HFFc6 (cell line): ENCODE data around the gene TRMT61B. TPM values are rescaled to one million over a fixed set of nuclear protein-coding genes. Genes with fewer than 3 reads are reported as not detected.

ENCODE experiments used
- DNase-seq: peaks from one replicate; pipeline ENCODE4 v3.0.0-alpha.2; 2018
- H3K27ac Mint-ChIP-seq: 2 replicates; pipeline ENCODE4 v1.8.0; 2020; ENCODE audit warnings: mild to moderate bottlenecking, mixed read lengths
- H3K27me3 Mint-ChIP-seq: 2 replicates; pipeline ENCODE4 v1.8.0; 2021; ENCODE audit warnings: mild to moderate bottlenecking, moderate library complexity, mixed read lengths; ENCODE audit not compliant: insufficient read depth
- H3K36me3 Mint-ChIP-seq: 2 replicates; pipeline ENCODE4 v1.8.0; 2021; ENCODE audit warnings: low read depth, mixed read lengths
- H3K4me1 Mint-ChIP-seq: 2 replicates; pipeline ENCODE4 v1.8.0; 2020; ENCODE audit warnings: low read depth, mixed read lengths
- H3K4me3 Mint-ChIP-seq: 2 replicates; pipeline ENCODE4 v1.8.0; 2020; ENCODE audit warnings: mild to moderate bottlenecking, moderate library complexity, mixed read lengths
- H3K9me3 Mint-ChIP-seq: 2 replicates; pipeline ENCODE4 v1.8.0; 2020; ENCODE audit warnings: mild to moderate bottlenecking, mixed read lengths
- CTCF ChIP-seq: fragments of 200-600 bp; sonication (generic); IDR thresholded peaks from 2 replicates; pipeline ENCODE4 v1.5.0; 2021; ENCODE audit warnings: antibody characterized with exemption, mild to moderate bottlenecking
- long read RNA-seq: library from polyadenylated mRNA; unstranded; transcript quantifications from one replicate; pipeline ENCODE4 v2.0.0, GENCODE V29; 2019
- total RNA-seq, 6 experiments: library from RNA; stranded (reverse); fragmentation: NEBNext Ultra II Directional; extraction: Animal tissue kit (Norgen Biotek cat#: 25700); gene quantifications; 2 replicates in 1 of 6; 3 replicates in 5 of 6; pipeline ENCODE4 v1.2.3, GENCODE V29; 2021

TRMT61B gene
- 10 to 100 TPM; 11.3 to 13.9 (median 12.3) TPM for total RNA-seq
- long read RNA-seq, transcript TRMT61B-201 (7 exons, 1,836 nt): major isoform, 13 of 24 reads
- long read RNA-seq, partial matches to known transcripts: 2 of 24 reads
- long read RNA-seq, other reads (novel, unspliced or antisense): 9 of 24 reads

GRCh38 chr2:28870146-28870891, at the start of gene TRMT61B:
Gene TRMT61B (minus strand): TSS chr2:28870309. CDS start chr2:28870277, 32 bp downstream.
- DNase-seq: peak; percentile 92
- peaks cover 7% of the 10 kb centered on the region; the same call in 1 of the 2 replicates for H3K27me3 Mint-ChIP-seq
- peak within 1 kb of the TSS; percentile 96 for H3K4me3 Mint-ChIP-seq
- peaks cover 31% of the 10 kb centered on the region for H3K4me1 Mint-ChIP-seq
- peaks cover 7% of the 10 kb centered on the region; the same call in 1 of the 2 replicates for H3K36me3 Mint-ChIP-seq
- no peaks in the 10 kb centered on the region for H3K9me3 Mint-ChIP-seq
- peak within 1 kb of the TSS; percentile 98 for H3K27ac Mint-ChIP-seq
- TF ChIP-seq CTCF: no peak

- no peak for DNase-seq
- Mint-ChIP-seq H3K36me3 (peaks cover 30% of the 10 kb centered on the region), H3K27ac (no peak overlapping the region), H3K27me3 (no peaks in the 10 kb centered on the region; the same call in 1 of the 2 replicates), H3K4me1 (no peaks in the 10 kb centered on the region), H3K4me3 (no peak overlapping the region), H3K9me3 (no peaks in the 10 kb centered on the region)
- no peak for TF ChIP-seq CTCF
These were observed 45.8 kb upstream of the TRMT61B start for GRCh38 chr2:28915939-28916338.

DNA sequence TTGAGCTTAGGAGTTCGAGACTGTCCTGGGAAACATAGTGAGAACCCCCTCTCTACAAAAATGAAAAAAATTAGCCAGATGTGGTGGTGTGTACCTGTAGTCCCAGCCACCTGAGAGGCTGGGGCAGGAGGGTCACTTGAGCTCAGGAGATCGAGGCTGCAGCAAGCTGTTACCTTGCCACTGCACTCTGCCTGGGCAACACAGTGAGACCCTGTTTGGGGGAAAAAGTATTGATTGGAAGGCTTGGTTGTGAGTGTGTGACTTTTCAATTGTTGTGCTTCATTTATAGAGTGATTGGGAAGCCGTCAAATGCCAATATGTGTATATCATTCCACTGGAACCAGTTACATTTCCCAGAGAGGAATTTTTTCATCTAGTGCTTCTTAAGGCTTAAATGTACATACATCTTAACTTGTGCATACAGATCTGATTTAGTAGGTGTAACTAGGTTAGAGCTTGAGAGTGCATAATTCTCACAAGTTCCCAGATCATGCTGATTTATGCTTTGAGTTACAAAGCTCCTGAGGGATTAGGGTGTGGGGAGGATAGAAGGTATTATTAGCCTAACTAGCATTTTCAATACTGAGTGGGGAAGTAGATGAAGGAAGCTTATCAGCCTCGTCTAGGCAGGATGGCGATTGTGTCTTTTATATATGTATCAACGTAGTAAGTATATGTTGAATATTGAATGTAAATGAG, 39.7 kb upstream of the TRMT61B start:
- no peak for DNase-seq
- Mint-ChIP-seq H3K9me3 (no peaks in the 10 kb centered on the region), H3K4me1 (peaks cover 21% of the 10 kb centered on the region), H3K27ac (no peak overlapping the region), H3K27me3 (peaks cover 5% of the 10 kb centered on the region), H3K36me3 (peaks cover 55% of the 10 kb centered on the region), H3K4me3 (no peak overlapping the region)
- no peak for TF ChIP-seq CTCF

- Mint-ChIP-seq H3K27ac (peak overlapping the region; percentile 30; the same call in 1 of the 2 replicates), H3K4me3 (no peak overlapping the region), H3K9me3 (no peaks in the 10 kb centered on the region), H3K27me3 (peaks cover 7% of the 10 kb centered on the region), H3K36me3 (peaks cover 52% of the 10 kb centered on the region), H3K4me1 (peaks cover 36% of the 10 kb centered on the region)
- no peak for DNase-seq
- no peak for TF ChIP-seq CTCF
These were observed 38.1 kb upstream of the TRMT61B start for GRCh38 chr2:28908172-28908571.

GRCh38 chr2:28906821-28907220, 36.7 kb upstream of the TRMT61B start:
- Mint-ChIP-seq H3K4me3 (no peak overlapping the region), H3K9me3 (no peaks in the 10 kb centered on the region), H3K4me1 (peaks cover 46% of the 10 kb centered on the region), H3K27me3 (peaks cover 7% of the 10 kb centered on the region), H3K27ac (peak overlapping the region; percentile 60), H3K36me3 (peaks cover 53% of the 10 kb centered on the region)
- TF ChIP-seq CTCF: no peak
- DNase-seq: no peak
